GM18505 (cell line): ENCODE data around the gene MALRD1.

Experiments used
- ATAC-seq: cut with Tn5 transposase; IDR thresholded peaks from one replicate; pipeline ENCODE4 v1.9.1; 2021; ENCODE audit not compliant: unreplicated experiment
- POLR2A ChIP-seq: IDR thresholded peaks from 4 replicates; pipeline ENCODE4 v1.6.1; 2011; ENCODE audit warnings: borderline replicate concordance; ENCODE audit not compliant: insufficient read depth, insufficient read length; ENCODE audit errors: extremely low read depth

The MALRD1 gene

DNA sequence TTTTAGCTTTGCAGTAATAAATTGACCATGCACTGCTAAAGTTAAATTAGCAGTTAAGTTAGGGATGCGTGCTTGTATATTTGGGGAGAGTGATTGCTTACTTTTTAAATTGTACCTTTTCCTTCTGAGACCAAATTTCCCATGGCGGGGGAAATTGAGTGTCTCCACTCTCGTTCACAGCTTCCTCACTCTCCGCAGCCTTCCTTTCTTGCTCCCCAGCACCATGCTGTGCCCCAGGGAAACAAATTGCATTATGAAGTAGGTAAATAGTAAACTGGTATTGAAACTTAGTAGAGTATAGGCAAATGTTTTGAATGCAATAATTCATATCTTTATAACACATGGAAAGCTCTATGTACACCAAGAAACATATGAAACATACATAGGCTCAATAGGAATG, 85.4 kb downstream of the MALRD1 start:
- TF ChIP-seq POLR2A, result no peak

DNA sequence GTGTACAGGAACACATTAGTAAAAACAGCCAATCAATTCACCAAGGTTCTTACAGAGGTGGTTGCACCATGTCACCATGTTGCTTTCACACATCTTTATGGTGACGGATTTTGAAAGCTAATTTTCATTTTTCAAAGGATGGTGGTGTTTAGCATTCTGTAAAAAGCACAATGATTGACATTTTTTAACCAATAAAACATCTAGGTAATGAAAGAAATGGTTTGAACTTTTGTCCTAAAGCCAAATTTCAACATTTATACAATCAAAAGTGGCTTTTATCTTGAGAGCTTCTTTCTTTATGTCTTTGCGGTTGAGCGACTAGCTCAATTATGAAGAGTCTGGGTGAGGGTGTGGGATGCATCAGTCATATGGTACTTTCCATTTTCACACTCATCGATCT, 94.4 kb downstream of the MALRD1 start:
- no peak for TF ChIP-seq POLR2A
- ATAC-seq, result no peak

More for the DNA sequence above, 85.4 kb downstream of the MALRD1 start:
- no peak for ATAC-seq

DNA sequence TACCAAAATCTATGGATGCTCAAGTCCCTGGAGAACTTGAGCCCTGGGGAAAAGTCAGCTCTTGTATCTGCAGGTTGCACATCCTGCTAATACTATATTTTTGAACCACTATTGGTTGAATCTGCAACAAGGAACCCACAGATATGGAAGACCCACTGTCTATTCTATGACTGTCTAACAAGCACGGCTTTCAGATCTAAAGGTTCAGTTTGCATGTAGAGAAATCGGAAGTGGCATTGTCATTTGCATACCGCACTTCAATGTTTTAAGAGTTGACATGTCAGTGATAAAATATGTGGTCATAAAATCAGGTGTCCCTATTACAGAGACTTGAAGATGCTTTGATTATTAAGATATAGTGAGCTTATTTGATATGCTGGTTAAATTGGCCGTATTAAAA, 95.6 kb downstream of the MALRD1 start:
- ATAC-seq, result no peak
- no peak for TF ChIP-seq POLR2A

DNA sequence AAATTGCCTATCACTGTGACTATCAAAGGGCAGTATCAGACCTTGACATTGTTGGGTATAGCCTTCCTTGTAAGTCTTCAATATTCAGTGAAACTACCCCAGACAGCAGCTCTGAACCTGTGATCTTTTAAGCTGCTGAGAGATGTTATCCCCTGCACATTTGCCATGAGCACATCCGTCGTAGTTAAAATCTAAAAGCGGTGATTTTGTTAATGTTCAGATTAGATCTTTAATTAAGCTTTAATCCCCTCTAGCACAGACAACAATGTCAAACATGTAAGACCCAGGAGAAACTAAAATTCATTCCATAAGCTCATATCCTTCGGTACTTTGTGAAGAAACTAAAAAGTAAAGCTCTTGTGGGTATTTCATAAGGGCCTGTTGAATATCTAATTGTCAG, 105.8 kb downstream of the MALRD1 start:
- ATAC-seq, result no peak
- no peak for TF ChIP-seq POLR2A

DNA sequence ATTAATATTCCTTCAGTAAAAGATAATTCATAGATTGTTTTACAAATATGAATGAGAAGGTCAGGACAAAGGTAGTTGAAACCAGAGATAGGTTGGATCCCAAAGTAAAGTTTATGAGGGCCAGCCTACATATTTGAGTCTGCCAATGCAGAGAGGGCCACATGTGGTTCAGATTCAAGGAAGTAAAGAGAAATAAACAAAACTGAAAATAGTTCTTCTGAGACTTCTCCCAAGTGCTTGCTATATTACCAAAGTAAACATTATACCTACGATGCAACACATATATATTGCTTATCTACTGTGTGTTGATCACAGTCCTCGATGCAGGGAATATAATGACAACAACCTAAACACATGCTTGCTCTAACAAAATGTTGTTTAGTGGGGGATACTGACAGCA, 109.8 kb downstream of the MALRD1 start:
- ATAC-seq, result no peak
- no peak for TF ChIP-seq POLR2A

DNA sequence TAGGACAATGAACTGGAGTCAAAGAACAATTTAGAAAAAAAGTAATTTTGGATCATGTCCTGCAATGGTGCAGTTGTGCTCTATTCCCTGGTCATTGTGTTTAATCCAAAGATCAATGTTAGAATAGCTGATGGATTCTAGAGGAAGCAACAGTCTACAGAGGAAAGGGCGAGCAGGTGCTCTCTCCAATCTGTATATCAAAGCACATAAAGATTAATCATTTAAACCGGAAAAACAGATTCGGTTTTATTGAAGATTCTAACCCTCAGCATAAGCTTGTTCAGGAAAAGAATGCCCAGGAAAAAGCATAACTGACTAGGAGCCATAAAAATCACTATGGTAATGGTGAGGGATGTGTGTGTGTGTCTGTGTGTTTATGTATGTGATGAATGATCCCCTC, 110.3 kb downstream of the MALRD1 start:
- TF ChIP-seq POLR2A, result no peak
- no peak for ATAC-seq

DNA sequence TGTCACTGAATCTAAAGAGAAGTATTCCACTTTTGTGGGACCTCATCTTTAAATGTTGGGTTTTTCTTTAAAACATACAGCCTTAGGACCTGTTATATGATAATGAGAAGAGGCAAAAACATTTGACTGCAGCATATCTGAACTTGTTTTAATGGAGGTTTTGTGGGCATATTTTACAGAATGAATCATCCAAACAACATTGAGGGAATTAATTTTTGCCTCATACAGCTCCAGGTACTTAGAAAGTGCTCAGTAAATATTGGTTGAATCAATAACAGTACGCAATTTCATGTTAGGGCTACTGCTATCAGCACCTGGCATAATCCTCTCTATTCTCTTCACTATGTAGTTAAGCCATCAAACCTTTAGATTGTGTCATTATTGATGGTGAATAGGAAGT, 115.9 kb downstream of the MALRD1 start:
- no peak for ATAC-seq

DNA sequence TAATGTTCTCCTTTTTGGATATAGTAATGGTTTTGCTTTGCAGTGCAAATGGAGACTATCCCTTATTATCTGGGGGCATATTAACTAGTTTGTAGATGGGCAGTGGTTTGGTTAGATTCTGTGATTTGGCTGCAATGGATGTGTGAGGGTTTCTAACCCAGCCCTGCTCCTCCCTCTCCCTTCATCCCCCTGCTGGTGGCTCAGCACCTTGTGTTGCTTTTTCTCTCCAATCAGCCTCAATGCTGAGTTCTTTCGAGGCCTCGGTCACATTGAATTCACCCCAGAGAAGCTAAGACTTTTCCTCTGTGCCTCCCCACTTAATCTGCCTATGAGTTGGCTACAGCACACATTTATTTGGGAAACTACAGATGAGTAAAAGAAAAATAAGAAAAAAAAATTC, 120.0 kb downstream of the MALRD1 start:
- no peak for TF ChIP-seq POLR2A

More for the DNA sequence above, 115.9 kb downstream of the MALRD1 start:
- no peak for TF ChIP-seq POLR2A

DNA sequence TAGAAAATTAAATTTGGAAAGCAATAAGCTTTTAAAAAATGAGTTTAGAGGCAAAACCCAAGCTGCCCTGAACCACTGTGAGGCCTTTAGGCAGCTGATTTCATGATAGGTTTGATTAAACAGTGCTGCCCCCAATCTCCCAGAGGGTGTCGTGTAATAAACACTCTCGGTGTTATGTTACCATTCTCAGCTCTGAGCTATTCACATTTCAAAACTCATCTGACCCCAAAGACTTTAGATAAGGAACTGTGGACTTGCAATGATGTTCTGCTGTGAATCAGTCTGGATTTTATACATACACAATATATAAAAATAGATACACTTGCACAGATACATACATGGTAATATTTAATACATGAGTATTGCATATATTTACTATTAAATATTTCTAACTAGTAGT, 120.4 kb downstream of the MALRD1 start:
- no peak for TF ChIP-seq POLR2A
- no peak for ATAC-seq

More for the DNA sequence above, 120.0 kb downstream of the MALRD1 start:
- ATAC-seq, result no peak

DNA sequence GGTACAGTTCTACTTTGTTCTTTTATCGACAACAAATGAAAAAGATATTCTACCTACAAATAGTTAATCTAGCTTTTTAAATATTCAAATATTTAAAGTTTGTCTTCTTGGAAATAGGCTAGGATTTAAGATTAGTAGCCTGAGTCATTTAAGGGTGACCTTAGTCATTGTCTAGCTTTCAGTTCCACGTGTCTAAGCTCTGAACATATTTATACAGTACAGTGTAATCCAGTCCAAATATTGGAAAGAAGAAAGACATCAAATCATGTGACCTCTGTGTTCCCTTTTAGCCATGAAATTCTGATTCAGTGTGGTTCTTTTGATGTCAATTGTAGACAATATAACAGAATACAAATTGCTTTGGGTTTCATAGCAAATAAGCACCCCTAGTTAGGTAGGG, 121.1 kb downstream of the MALRD1 start:
- no peak for ATAC-seq
- TF ChIP-seq POLR2A, result no peak

DNA sequence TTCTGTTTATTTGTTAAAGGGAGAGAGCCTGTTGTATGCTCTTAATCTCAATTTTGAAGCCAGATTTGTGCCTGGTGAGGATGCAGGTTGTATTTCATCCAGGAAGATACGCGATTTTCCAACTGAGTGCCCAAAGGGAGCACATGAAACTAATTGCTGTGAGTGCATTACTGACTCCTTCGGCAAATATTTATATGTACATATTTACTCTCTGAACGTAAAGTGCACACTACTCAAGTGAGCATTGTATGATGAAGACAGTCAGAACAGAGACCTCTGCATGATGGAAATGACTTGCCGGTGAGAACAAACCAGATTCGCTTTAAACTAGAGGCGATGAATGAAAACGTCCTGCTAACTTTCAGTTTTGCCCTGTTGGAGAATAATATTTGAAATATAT, 130.1 kb downstream of the MALRD1 start:
- TF ChIP-seq POLR2A, result no peak
- no peak for ATAC-seq

DNA sequence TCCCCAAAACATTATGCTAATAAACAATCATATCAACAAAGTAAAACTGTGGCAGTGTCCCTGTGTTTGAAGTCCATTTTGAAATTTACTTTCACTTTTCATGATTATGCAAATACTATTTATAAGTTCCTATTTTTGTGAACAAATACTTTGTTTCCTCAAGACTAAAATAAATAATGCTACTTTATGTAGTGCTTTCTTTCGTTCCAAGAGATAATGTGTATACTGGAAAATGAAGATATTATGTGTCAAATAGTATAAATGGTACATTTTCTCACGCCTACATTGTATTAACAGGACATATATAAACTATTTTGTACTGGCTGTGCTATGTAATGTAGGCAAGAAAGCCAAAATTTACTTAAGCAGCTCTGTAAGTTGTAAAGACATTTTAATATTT, 136.3 kb downstream of the MALRD1 start:
- ATAC-seq, result no peak
- TF ChIP-seq POLR2A, result no peak

DNA sequence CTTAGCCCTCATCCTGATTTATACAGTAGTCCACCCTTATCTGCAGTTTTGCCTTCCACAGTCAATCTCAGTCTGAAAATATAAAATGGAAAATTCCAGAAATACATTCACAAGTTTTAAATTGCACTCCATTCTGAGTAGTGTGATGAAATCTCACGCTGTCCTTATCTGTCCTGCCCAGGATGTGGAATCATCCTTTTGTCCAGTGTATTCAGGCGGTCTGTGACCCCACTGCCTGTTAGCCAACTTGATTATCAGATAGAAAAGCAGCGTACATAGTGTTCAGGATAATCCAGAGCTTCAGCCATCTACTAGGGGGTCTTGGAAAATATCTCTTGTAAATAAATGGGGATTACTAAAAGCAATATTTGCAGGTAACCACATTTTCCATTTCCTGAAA, 146.3 kb downstream of the MALRD1 start:
- TF ChIP-seq POLR2A, result no peak
- no peak for ATAC-seq

DNA sequence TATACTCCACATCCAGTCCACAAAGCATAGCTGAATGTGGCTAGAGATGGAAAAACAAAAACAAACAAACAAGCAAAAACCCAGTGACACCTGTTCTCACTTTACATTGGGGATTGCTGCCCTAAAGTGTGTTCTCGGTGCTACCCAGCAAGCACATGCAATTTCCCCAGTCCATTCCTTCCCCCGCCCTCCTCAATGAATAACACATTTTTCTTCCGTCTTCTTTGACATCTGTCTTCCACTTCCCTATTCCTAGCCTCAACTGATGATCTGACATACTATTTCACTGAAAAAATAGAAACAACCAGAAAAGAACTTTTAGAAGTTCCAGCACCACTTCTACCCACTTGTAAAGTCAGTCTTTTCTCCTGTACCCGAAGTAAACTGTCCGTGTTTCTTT, 147.1 kb downstream of the MALRD1 start:
- no peak for TF ChIP-seq POLR2A
- no peak for ATAC-seq

DNA sequence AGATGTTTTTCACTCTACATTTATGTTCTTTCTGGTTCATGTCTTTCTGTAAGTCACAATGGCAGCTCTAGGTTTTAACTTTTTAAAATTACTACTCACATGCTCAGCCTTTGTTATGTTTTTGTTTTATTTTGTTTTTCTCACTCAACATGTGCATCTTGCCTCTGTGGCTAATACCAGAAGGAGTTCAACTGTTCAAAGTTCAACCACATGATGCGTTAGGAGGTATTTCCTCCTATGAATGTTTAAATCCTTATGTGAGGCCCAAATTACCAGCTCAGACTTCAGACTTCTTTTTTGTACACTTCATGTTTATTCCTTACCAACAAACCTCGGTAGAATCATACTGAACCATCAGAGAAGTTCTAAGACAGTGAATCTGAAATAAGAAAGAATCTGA, 151.6 kb downstream of the MALRD1 start:
- TF ChIP-seq POLR2A, result no peak
- ATAC-seq, result no peak
